NCI-H1417 treated with DMSO at 0.1 percent for 48 hours (cell line): Measurements from ENCODE around the gene YPEL4.

Experiments used
- DNase-seq: peaks from one replicate; lab custom pipeline; 2025; lab: John Stamatoyannopoulos, UW

Gene YPEL4

GRCh38 chr11:57650739-57651090, 1.0 kb upstream of the YPEL4 start:
- DNase-seq, result no peak

DNA sequence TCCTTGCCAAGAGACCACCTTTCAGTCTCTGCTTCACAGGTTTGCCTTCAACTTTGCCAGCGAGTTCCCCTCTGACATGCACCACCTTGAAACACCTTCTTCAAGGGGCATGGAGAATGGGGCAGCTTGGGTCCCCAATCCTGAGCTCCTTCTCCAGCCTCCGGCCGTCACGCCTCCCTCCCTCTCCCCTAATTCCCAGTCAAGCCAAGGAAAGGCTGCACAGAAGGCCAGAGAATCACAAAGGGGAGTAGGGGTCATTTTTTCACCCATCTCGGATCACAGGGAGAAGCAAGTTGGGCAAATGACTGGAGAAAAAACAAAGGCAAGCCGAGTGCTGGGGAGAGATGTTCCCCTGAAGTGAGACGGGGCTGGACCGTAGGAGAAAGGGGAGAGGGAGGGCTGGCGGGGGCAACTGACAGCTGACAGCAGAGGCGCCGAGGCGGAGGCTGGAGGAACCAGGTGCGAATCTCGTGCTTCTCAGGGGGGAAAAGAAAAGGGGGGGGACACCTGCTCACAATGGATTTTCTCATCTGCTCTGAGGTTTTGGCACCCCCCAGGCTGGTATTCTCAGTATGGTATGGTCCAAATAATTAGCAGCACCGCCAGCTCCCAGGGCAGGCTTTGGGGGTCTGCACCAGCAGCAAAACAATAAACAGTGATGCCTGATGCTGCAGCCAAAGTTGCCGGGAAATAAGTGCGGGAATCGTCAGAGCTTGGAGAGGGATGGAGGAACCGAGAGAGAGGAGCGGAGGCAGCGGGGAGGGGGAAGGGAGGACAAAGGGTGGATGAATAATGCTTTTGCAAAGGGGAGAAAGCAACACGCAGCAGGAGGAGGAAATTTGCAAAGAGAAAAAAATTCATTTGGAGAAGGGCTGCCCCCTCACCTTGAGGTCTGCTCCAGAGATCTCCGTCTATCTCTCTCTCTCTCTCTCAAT, 644 bp downstream of the YPEL4 start:
- DNase-seq, result no peak

GRCh38 chr11:57647960-57648800, 1.5 kb downstream of the YPEL4 start:
- DNase-seq, result no peak

GRCh38 chr11:57647372-57647771, 2.3 kb downstream of the YPEL4 start:
- no peak for DNase-seq

- no peak for DNase-seq
Observed at GRCh38 chr11:57646799-57647303, 2.9 kb downstream of the YPEL4 start.

- no peak for DNase-seq
Observed at GRCh38 chr11:57646194-57646798, 3.4 kb downstream of the YPEL4 start.

DNA sequence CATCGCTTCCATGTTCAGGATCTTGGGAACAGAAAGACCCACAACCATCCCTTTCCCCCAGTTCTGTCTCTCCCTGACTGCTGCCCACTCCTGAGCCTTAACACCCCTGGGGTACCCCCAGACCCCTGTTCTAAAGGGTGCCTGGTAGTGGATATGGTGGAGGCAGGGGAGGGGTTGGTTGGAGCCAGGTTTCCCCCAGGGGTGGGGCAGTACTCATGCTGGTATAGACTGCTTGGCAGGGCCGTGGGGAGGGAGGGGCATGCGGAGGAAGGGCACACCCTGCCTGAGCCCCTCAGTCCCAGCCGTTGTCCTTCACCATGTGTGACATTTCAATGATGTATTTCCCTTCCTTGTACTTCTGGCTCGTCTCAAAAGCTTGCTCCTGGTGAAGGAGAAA, 4.0 kb downstream of the YPEL4 start:
- DNase-seq, result no peak

- peak; percentile 45 for DNase-seq
Observed at GRCh38 chr11:57644748-57645688, 4.7 kb downstream of the YPEL4 start.

DNA sequence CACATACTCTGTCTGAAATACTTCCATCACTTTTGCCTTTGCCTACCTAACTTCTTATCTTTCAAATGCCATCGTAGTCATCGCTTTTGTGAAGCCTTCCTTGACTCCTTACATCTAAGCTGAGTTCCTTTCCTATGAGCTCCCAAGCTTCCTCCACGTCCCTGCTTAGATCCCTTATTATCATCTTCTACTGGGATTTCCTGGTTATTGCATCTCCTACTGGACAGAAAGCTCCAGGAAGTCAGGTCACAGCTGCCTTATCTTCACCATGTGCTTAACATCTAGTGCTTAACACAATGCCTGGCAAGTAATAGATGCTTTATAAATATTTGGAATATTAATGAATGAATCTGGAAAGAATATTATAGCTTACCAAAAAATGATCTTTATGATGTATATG, 5.9 kb downstream of the YPEL4 start:
- DNase-seq, result no peak

DNA sequence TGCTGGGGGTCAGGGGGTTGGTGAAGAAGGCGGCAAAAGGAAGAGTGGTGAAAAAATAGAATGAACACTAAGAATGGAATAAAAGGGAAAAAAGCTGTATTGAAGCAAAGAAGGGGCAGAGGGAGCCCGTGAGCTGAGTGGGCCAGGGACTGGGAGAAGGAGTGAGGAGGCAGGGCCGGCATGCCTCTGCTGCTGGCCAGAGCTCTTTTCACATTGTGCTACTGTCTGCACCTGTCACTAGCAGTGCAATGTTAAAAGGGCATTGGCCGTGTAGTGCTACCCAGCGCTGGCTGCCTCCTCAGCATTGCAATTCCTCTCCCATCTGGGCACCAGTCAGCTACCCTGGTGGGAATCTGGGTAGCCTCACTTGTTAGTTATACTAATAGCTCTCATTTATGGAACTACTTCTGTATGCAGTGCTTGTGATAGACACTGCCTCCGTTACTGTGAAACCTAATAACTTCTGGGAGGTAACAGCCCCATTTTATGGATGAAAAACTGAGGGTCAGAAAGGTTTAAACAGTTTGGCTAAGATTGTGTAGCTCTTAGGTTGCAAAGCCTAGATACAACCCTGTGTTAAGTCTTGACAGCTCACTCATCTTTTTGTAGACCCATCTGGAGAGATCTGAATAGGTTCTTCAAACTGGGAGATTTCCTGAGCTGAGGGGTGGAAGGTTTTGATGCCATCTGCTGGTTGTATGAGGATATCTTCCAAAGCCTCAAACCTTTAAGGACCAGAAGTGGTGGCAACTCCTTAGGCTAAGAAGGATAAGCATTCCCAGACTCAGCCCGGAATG, 8.5 kb downstream of the YPEL4 start:
- no peak for DNase-seq

- no peak for DNase-seq
Observed at GRCh38 chr11:57640068-57640800, 9.5 kb downstream of the YPEL4 start.

DNA sequence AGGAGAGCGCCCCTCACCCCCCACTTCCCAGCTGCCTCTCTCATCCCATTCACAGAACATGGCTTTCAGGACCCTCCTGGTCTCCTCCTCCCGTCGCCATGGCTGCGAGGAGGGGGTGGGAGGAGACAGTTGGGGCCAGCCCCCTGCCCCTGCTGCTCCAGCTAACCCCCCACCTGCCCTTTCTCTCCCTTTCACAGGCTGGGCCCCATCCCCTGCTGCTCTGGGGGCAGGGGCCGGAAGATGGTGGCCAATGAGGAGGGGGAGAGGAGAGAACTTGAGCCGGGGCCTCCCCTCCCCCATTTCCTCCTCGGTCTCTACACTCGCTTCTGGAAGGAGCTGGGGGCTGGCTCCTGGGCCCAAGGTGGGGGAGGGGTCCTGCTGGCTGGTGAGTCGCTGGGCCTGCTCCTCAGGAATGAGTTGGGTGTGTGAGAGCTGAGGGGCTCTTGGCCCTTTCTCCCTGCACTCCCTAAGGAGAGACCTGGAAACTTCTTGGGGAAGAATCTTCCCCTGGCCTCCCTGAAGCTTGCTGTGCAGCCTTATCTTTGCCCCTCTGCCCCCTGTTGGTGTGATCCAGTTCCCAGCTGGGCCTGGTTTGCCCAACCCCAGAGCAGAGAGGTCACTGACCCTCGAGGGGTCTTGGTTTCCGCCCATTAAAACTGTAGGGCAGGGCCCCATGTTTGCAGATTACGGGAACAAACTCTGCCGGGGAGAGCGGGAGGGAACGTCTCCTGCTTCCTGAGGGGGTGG, 10.2 kb downstream of the YPEL4 start:
- no peak for DNase-seq

DNA sequence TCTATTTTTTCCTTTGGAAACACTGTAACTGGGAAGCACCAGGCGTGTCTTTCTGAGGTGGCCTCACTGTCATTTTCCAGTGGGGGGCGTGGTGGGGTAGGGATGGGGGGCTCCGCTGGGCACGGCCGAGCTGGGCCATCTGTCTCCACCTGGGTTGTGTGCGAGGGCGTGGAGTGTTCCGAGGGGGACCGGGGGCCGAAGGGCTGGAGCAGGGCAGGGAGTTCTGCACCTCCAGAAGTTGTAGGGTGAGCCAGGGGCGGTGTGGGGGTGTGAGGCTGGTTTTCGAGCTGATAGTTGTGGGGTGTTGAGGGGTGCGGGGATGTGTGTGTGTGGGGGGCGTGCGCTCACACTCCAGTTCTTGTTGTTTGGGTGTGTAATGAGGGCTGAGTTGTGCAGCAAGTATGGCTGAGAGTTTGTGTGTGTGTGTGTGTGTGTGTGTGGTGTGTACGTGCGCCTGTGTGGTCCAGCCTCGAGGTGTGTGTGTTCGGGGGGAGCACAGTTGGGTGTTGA, 10.8 kb downstream of the YPEL4 start:
- no peak for DNase-seq

DNA sequence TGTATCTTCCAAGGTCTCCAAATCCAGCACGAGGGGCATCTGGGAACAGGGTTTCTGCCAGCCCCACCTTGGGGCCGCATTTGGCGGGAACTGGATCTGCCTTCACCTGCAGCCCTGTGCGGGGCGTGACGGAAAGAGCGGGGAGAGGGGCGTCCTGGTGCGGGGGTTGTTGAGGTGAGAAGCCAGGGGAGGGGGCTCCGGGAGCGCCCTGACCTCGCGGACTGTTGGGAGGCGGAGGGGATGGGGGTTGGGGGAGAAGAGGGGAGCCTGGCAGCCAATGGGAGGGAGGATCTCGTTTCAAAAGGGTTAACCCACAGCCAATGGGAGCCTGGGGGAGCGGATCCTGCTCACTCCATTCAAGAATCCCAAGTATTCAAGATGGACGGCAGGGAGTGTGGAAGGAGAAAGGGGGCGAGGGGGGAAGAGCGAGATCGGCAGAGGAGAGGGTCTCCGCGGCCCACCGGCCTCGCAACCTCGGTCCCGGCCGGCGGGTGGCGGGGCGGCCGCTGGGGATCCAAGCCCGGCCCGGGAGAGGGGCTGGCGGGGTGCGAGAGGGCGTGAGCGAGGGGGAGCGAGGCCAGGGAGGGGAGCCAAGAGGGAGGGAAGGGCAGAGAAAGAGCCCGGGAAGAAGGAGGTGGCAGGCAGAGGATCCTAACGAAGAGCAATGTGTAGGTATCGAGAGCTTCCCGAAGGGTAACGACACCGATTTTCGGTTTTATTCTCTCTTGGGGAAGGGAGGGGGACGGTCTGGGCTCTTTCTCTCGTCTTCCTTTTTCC, 11.5 kb downstream of the YPEL4 start:
- peak; percentile 42 for DNase-seq

DNA sequence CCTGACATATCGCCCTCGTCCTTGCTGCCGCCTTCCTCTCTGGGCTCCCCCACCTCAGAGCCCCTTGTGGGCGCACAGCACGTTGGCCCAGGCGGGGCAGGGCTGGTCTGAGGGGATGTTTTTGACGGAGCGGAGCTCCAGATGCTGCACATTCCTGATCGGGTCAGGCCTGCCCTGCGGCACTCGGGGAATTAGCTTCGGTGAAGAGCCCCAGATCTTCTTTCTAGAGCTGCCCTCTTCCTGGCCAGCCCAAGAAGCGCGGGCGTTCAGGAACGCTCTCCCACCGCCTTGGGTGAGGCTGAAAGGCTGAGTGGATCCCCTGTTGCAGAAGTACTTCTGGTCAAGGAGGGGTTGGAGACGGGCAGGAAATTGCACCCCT, 12.1 kb downstream of the YPEL4 start:
- no peak for DNase-seq

GRCh38 chr11:57635246-57635645, 14.5 kb downstream of the YPEL4 start:
- DNase-seq, result no peak

- no peak for DNase-seq
Observed at GRCh38 chr11:57634311-57634710, 15.4 kb downstream of the YPEL4 start.
